IPS-NIHi7 (cell line): Measurements from ENCODE around the gene LRRC38.

Source experiments
- DNase-seq: peaks from one replicate; pipeline ENCODE4 v3.0.0; 2012; ENCODE audit warnings: mixed read lengths; ENCODE audit errors: extremely low spot score

The LRRC38 gene

DNA sequence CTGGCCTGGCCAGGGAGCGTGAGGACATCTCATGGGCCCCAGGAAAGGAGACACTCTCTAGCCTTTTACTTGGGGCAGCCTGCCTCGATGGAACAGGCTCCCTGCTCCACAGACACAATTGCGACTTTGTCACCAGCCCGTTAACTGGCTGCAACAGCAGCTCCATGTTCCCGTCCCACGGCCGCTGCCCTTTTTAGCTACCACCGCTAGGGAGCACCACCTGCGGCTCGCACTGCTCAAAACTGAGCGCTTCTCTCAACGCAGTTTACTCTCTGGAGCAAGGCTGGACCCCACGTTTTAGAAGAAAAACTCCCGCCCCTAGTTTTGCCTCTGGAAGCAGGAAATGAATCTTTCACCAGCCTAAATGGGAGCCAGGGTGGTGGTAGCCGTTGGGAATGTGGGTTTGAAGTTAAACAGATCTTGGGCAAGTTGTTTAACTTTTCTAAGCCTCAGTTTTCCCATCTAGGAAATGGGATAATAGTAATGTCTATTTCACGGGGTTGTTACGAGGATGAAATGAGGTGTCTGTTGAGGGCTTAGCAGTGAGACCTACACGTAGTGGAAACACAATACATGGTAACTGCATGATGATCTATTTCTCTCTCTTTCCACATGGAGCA lies 3.5 kb upstream of the LRRC38 start:
- DNase-seq: peak; percentile 78

DNA sequence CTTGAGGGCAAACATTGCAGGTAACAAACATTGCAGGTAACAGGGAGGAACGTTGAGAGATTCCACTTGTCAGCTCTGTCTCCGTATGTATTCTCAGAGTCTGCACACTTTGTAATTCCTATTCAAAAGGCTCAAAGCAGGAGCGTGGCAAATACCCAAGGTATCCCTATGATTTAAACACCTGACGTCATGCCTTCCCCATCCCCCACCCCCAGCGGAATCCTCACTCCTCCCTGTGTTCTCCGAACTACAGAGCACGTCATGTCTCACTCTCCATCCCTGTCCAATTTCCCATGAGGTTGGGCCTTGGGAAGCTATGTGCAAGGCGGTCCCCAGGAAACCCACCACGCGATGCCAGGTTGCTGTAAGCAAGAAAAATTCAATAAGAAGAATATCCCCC lies 2.8 kb upstream of the LRRC38 start:
- no peak for DNase-seq

DNA sequence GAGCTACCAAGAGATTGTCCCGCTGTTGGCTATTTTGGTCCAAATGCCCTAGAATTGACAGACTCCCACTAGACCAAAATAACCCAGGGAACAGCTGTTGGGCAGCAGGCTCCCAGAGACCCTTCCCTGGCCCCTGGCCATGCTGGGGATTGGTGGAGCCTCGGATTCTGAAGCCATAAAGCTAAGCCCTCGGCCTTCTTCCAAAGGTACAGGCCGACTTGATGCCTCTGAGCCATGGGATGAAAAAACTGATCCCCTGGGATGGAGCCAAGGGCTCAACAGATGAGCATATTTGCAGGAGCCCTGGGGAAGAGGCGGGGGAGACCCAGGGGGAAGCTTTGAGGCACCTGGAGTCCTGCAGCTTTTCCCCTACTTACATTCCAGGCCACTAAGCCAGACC lies 1.0 kb upstream of the LRRC38 start:
- DNase-seq: no peak

DNA sequence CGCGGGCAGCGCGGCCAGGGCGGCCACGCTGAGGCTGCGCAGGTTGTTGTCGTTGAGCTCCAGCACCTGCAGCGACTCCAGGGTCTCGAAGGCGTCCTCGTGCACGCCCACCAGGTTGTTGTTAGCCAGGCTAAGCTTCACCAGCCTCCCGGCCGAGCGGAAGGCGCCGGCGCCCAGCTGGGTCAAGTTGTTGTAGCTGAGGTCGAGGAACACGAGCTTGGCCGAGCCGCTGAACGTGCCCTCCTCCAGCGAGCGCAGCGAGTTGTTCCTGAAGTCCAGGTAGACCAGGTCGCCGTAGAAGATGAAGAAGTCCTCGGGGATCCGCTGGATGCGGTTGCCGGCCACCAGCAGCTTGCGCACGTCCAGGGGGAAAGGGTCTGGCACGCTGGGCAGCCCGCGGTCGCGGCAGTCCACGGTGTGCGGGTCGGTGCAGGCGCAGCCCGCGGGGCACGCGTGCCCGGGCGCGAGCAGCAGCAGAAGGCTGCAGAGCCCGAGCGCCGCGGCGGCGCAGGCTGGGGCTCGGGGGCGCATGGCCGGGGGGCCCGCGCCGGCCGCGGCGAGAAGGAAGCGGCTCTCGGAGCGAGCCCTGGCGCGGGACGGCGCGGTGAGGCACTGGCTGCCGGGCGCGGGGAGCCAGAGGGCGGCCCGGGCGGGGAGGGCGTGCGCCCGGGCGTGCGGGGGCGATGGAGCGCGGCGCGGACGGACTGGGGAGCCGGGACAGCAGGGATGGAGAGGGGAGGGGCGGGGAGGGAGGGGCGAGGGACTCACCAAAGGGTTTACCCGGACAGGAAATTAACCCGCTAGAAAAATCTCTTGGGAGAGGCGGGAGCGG lies 524 bp downstream of the LRRC38 start:
- DNase-seq: peak; percentile 50

DNA sequence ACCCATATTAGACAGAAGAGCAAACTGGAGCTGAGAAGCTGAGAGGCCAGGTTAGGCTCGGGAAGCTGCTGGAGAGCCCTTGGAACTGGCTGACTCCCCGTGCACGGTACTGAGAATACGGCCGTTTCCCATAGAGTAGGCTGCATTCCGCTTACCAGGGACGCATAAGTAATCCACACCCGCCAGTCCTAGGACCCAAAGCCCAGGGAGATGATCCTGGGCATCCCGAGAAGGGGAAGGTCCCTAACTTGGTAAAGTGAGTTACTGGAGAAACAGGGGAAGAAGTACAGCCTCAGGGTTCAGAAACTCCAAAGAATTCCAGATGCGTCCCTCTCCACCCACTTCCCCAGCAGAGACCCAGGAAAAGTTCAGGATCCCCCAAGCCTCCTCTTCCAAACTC lies 1.3 kb downstream of the LRRC38 start:
- DNase-seq: no peak

DNA sequence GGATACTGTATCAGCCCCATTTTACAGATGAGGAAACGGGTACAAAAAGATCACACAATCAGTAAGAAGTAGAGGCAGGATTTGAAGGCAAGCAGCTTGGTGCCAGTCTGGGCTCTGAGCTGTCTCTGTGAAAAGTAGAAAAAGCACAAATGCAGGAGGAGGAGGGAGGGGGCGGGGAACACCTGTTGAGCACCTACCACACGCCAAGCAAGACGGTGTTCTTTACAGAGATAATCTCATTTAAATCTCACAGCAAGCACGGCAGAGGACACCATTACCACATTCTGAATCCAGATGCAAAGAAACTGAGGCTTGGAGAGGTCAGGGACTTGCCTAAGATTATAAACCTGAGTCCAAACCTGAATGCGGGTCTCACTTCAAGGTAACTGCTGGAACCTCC lies 3.3 kb downstream of the LRRC38 start:
- no peak for DNase-seq

DNA sequence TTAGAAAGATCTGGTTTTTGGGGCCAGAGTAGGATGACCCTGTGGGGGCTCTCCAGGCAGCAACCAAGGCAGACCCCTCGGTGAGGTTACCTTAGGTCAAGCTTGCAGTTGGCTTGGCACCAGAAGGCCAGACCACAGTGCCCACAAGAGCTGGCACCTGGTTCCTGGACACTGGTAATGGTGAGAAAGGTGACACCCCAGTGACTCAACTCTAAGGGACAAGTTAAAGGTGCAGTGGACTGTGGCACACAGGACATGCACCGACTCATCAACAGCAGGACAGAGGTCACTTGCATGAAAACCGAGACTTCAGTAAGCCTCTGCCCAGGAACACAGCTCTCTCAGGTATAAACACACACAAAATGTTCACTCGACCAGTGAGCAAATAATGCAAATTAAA lies 6.7 kb downstream of the LRRC38 start:
- no peak for DNase-seq

DNA sequence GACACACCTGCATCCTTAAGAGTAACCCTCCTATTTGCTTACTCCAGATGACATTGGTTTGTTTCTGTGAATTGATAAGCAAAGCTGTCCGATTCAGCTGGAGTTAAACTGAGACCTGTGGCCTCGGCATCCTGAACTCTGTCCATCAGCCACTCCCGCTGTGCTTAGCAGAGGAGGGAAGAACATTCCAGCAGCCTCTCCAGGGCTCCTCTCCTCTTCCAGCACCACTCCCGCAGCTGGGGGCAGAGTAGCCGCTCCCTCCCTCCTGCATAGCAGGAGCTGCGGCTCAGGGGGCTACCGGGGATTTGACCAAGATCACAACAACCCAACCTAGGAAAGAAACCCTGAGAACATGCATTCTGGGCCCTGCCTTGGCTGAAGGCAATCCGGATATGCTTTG lies 8.8 kb downstream of the LRRC38 start:
- peak; percentile 33 for DNase-seq

DNA sequence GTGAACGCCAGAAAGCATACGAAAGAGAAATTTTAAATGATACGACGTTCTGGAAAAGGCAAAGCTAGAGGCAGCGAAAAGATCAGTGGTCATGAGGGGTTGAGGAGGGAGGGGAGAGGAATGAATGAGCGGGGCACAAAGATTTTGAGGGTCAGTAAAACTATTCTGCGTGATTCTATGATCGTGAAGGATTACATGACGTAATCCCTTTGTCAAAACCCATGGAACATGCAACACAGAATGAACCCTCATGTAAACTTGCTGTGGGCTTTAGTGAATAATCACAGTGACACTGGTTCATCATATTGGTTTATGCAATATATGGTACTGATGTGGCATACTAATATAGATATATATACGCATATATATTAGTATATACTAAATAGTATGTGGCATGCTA lies 13.0 kb downstream of the LRRC38 start:
- DNase-seq: no peak

DNA sequence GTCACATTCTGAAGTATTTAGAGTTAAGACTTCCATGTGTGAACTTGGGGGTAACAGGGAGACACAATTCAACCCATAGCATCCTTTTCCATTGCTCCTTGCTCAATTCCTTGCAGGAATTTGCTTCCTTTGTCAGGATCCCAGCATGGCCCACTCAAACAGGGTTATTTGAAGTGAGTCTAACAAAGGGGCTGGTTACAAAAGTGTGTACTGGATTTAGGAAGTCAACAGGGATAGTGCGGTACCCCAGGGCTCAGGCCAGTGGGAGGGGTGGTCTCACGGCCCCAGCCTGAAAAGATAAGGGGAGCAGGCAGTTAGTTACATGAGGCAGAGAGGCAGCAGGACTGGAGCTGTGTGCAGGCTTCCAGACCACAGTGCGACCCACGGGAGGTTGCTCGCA lies 14.4 kb downstream of the LRRC38 start:
- no peak for DNase-seq

DNA sequence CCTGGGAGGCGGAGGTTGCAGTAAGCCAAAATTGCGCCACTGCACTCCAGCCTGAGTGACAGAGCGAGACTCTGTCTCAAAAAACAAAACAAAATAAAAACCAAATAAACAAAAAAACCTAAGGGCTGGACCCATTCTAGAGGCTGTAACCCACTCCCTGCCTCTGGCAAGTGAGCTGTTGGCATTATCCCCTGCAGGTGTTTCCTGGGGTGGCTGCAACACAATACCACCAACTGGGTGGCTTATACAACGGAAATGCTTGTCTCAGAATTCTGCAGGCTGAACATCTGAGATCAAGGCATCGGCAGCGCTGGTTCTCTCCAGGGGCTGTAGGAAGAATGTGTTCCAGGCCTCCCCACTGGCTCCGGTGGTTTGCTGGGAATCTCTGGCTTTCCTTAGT lies 15.2 kb downstream of the LRRC38 start:
- no peak for DNase-seq

DNA sequence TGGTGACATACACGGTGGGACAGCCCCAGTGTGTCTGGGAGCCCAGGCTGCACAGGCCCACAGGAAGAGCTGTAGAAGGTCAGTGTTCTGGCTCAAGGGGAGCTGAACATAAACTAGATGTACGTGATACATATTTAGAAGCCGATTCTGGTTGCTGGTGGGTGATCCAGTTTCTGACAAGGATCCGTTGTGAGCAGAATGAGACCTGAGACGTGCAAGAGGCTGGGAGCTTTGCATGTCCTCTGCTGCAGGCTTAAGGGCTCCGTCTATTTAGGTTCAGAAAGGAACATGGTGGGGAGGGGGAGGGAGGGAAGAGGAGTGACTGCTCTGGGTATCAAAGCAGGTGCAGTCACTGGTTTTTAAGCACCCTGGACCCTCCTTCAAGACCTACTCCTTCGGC lies 18.6 kb downstream of the LRRC38 start:
- no peak for DNase-seq

DNA sequence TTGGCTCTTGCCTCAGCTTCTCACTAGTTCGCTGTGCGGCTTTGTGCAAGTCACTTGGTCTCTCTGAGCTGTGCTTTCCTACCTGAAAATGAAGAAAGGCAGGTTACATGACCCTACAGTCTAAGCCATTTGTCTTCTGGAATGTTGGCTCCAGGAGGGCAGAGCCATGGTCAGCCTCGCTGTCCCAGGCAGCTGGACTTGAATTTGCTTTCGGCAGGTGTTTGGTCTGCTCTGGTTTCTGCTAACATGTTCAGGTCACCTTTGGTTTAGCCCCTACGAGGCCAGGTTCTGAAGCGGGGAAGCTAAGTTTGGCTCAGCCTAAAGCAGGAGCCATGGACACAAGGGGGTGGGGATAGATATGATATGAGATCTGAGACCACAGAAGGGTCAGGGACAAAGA lies 19.1 kb downstream of the LRRC38 start:
- DNase-seq: no peak

DNA sequence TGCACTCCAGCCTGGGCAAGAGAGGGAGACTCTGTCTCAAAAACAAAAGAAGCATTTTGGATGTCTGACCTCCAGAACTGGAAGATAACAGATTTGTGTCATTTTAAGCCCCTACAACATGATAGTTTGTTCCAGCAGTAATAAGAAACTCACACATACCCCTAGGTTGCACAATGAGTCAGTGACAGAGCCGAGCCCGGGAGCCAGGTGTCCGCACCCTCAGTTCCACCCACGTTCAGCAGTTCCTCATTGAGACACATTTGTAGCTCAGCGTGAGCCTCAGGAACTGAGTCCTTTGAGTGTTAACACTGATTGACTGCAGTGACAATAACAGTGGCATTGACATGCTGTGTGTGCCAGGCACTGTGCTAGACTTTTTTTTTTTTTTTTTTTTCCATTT lies 19.8 kb downstream of the LRRC38 start:
- no peak for DNase-seq

DNA sequence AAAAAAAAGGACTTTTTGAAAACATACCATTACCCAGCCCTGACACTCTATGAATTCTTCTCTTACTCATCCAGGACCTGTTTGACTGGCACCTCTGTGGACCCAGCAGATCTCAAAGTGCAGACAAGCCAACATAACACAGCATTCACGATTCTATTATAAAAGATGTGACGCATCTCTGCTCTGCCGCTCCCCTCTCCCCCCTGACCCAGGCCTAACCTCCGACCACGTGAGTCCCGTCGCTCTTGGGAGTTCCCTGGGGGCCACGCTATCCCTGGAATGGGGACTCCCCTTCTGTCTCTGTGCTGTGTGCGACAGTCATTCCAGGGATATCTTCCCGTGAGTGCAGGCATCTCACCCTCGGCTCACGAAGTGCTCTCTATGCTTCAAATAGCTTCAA lies 21.1 kb downstream of the LRRC38 start:
- no peak for DNase-seq

DNA sequence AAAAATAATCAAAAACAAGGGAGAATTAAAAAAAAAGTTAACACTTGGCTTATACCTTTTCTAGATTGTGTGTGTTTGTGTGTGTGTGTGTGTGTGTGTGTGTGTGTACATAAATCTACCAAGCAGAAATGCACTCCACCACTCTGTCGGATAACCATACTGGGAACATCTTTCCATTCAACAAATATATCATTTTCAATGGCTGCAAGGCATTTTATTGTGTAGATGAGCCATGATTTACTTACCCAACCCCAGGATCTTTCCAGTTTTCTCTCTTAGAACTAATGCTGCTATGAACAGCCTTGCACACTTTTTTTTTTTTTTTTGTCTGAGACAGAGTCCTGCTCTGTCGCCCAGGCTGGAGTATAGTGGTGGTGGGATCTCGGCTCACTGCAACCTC lies 25.8 kb downstream of the LRRC38 start:
- no peak for DNase-seq

DNA sequence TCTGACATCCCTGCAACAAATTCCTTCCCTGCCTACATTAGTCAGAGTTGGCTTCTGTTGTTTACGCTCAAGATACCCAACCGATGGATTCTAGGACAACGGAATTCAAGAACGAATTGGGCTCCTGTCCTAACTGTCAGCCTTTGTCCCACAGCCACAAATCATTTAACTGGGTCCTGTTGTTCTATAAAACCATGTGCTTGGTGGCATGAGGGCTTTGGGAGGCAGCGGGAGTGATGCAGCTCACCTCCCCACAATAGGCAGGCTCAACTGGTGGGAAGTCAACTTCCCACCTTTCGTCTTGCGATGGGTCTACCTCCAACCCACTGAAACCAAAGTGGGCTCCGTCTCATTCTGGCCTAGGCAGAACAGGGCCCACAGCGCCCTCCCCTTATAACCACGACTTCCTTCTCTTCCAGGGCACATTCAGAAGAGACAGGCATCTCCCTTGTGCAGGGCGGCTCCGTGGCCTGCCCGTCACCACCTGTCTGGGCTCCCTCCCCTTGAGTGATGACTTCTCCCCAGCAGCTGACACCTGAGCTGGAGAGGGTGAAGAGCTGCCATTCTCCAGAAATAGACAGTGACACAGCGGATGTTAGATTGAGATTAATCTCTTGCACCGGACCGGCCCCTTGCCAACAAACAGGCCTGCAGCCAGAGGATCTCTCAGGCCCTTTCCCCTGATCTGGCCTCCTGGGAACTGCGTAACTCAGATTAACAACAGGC lies 26.5 kb downstream of the LRRC38 start:
- no peak for DNase-seq

DNA sequence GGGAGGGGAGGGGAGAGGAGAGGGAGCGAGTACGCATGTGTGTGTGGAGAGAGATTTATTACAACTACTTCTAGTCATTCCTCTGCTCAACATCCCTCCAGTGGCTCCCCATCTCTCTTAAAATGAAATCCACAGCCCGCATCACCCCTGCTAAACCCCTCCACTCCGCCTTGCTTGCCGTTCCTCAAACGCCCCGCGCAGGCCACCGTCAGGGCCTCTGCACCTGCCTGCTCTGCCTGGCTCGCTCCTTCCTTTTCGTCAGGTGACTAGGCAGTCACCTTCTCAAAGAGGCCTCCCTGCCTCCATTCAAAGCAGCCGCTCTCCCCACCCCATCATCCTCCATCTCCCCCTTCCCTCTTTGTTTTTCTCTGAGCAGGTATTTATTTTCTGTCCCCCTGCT lies 29.9 kb downstream of the LRRC38 start:
- no peak for DNase-seq

DNA sequence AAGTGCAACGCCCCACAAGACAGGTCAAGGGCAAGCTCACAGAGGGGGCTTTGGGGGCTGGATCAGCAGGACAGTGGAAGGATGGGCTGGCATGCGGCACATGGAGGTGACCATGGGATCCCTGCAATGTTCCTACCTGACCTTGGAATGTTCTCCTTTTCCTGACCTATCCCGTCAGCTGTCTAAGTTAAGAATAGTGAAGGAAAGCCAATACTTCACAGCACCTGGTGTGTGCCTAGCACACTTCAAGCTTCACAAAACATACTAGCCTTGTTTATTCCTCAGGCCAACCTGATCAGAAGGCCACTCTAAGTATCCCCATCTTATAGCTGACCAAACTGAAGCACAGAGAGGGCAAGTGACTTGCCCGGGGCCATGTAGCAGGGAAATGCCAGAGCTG lies 31.2 kb downstream of the LRRC38 start:
- DNase-seq: no peak

DNA sequence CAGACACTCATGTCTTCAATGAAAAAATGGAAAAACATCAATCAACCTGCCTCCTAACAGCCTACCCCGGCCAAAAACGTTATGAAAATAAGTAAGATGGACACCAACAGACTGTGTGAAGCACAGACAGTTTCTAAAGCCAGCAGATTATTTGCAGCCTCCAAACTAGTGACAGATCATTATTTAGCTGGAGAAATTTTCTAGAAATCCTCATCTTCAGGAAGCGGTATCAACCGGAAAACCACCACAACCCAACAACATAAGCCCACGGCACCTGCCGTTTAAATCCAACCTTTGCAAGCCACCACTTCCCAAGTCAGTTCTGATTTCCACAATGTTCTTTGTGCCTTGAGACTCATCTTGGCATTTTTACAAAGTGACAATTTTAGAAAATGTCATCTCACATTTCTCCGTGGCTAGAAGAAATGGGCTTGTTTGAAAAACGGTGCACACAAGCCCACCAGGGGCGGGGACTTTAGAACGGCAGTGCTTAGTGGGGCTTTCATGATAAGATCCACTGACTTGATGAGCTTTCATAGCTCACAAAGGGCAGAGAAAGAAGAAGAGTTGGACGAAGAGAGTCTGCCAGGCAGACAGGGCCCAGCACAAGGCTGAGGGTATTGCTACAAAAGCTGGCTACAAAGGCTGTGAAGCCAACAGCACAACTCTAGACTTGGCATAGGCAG lies 34.5 kb downstream of the LRRC38 start:
- DNase-seq: no peak

DNA sequence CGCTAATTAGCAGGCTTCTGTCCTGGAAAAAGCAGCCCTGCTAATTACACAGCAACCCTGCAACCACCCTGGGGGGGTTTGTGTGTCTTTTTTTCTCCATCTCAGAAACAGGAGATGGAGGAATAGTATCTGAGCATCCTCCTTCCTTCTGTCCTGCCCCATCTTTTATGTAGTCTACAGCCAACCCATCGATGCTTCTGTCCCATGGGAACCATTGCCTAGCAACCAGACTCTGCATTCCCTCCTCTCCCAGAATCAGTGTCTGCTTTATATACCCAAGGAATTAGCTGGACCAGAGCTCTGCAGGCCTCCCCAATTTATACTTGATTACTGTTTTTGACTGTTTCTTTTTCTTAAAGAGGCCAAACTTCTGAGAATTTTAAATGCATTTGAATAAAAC lies 35.1 kb downstream of the LRRC38 start:
- no peak for DNase-seq

DNA sequence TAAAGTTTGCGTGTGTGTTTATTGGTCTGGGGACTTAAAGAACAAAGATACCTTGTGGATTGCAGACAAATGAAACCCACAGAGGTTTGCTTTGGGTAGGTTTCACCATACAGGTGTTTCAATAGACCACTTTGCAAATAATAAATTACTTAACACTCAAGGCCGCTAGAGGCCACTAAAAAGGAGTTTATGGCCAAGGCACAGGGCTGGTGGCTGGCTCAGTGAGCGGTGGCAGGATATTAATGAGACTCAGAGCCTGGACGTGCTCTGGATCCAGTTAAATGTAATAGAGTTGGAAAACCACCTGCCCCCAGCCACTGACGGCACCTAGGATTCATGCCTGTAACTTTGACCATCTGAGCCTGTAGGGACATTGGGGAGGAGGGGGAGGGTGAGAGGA lies 44.5 kb downstream of the LRRC38 start:
- DNase-seq: peak; percentile 26
